SK-N-SH (cell line): ENCODE measurements around the gene HCST.

ENCODE experiments used
- ELF1 ChIP-seq: IDR thresholded peaks from 2 replicates; pipeline ENCODE4 v1.4.0; 2012
- POLR2AphosphoS5 ChIP-seq: IDR thresholded peaks from 2 replicates; pipeline ENCODE4 v1.6.1; 2012; ENCODE audit warnings: low read depth, low read length
- TAF1 ChIP-seq: IDR thresholded peaks from 2 replicates; pipeline ENCODE4 v1.6.1; 2012; ENCODE audit warnings: low read depth, mild to moderate bottlenecking, low read length, moderate library complexity, borderline replicate concordance
- TEAD4 ChIP-seq: IDR thresholded peaks from 2 replicates; pipeline ENCODE4 v1.4.0; 2012; ENCODE audit warnings: mild to moderate bottlenecking, borderline replicate concordance; ENCODE audit not compliant: insufficient read depth
- TF ChIP-seq, protein P1 (sequence below): fragments of 200-600 bp; sonication (generic); IDR thresholded peaks from 2 replicates; pipeline ENCODE4 v1.6.1; 2017; ENCODE audit warnings: antibody characterized with exemption, mild to moderate bottlenecking, moderate library complexity

DNA sequence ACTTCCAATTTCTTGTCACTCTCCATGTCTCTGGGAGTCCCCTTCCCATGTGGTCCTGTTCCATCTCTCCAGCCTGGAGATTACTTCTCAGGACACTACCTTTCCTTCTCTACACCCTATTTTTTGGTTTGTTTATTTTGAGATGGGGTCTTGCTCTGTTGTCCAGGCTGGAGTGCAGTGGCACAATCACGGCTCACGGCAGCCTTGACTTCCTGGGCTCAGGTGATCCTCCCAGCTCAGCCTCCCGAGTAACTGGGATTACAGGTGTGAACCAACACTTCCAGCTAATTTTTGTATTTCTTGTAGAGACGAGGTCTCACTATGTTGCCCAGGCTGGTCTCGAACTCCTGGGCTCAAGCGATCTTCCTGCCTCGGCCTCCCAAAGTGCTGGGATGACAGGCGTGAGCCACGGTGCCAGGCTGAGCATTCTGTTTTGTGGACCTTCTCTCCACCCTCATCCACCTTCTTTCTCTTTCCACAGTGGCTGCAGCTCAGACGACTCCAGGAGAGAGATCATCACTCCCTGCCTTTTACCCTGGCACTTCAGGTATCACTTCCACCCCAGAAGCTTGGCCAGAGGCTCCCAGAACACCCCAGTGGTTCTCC lies 644 bp downstream of the HCST start:
- TF ChIP-seq POLR2AphosphoS5 (no peak), ELF1 (no peak), TEAD4 (no peak), TAF1 (no peak)
- TF ChIP-seq, protein P1, sequence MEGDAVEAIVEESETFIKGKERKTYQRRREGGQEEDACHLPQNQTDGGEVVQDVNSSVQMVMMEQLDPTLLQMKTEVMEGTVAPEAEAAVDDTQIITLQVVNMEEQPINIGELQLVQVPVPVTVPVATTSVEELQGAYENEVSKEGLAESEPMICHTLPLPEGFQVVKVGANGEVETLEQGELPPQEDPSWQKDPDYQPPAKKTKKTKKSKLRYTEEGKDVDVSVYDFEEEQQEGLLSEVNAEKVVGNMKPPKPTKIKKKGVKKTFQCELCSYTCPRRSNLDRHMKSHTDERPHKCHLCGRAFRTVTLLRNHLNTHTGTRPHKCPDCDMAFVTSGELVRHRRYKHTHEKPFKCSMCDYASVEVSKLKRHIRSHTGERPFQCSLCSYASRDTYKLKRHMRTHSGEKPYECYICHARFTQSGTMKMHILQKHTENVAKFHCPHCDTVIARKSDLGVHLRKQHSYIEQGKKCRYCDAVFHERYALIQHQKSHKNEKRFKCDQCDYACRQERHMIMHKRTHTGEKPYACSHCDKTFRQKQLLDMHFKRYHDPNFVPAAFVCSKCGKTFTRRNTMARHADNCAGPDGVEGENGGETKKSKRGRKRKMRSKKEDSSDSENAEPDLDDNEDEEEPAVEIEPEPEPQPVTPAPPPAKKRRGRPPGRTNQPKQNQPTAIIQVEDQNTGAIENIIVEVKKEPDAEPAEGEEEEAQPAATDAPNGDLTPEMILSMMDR: no peak
